ENCODE data around the gene HMGB1.
A peak's percentile ranks its signal among the peaks of the same experiment; 100 is the strongest.

- TF ChIP-seq MAFK (IDR thresholded peaks at IDR 0.05; ENCODE audit: partially characterized antibody), result no peak
- TF ChIP-seq EP300 (IDR thresholded peaks at IDR 0.05), result no peak
- no peak for TF ChIP-seq REST (IDR thresholded peaks at IDR 0.05)
- no peak for TF ChIP-seq NR3C1 (IDR thresholded peaks at IDR 0.05)
- peak; percentile 56 for TF ChIP-seq CTCF (IDR thresholded peaks at IDR 0.05)
- peak; percentile 79 for TF ChIP-seq USF2 (IDR thresholded peaks at IDR 0.05)
- no peak for TF ChIP-seq RFX5 (IDR thresholded peaks at IDR 0.05)
- TF ChIP-seq POLR2A (IDR thresholded peaks at IDR 0.05; ENCODE audit: low read length), result peak; percentile 57
- no peak for TF ChIP-seq ZFP36 (IDR thresholded peaks at IDR 0.05; ENCODE audit: borderline replicate concordance, partially characterized antibody)
- TF ChIP-seq SMC3 (IDR thresholded peaks at IDR 0.05), result peak; percentile 82
Measured at GRCh38 chr13:30408319-30409101, 57.2 kb downstream of the HMGB1 start.
